Stimulated activated naive CD8-positive, alpha-beta T cell treated with anti-CD3 and anti-CD28 coated beads, Interleukin-15, Interleukin-2, amounts not matched to agents 100 U/mL and 50 U/mL, for 24 hours (primary cell): ENCODE data around the gene ADSS1.

ENCODE experiments used
- ATAC-seq: fragments of 150-1000 bp; cut with Tn5 transposase; one replicate; pipeline ENCODE4 v1.10.0; 2021
- DNase-seq: peaks from one replicate; pipeline ENCODE4 v3.0.0; 2021

The ADSS1 gene

GRCh38 chr14:104770851-104771272 lies 46.8 kb downstream of the ADSS1 start:
- ATAC-seq = no peak
- no peak for DNase-seq

- DNase-seq = no peak
- no peak for ATAC-seq
Observed at GRCh38 chr14:104771374-104771773, 47.3 kb downstream of the ADSS1 start.

GRCh38 chr14:104771918-104772706 lies 48.1 kb downstream of the ADSS1 start:
- DNase-seq (no peak), ATAC-seq (no peak)

GRCh38 chr14:104772707-104773504 lies 48.9 kb downstream of the ADSS1 start:
- no peak for ATAC-seq
- no peak for DNase-seq

GRCh38 chr14:104773505-104774452 lies 49.8 kb downstream of the ADSS1 start:
- ATAC-seq = no peak
- no peak for DNase-seq

- ATAC-seq = no peak
- DNase-seq = no peak
Observed at GRCh38 chr14:104774453-104775072, 50.5 kb downstream of the ADSS1 start.

- no peak for DNase-seq
- no peak for ATAC-seq
Observed at GRCh38 chr14:104775073-104775489, 51.1 kb downstream of the ADSS1 start.

- ATAC-seq (no peak), DNase-seq (no peak)
Observed at GRCh38 chr14:104776481-104776880, 52.5 kb downstream of the ADSS1 start.

- DNase-seq = no peak
- ATAC-seq = no peak
Observed at GRCh38 chr14:104776961-104777807, 53.2 kb downstream of the ADSS1 start.

GRCh38 chr14:104777808-104778249 lies 53.8 kb downstream of the ADSS1 start:
- ATAC-seq (no peak), DNase-seq (no peak)

GRCh38 chr14:104778694-104779331 lies 54.8 kb downstream of the ADSS1 start:
- no peak for ATAC-seq

GRCh38 chr14:104779776-104780512 lies 55.9 kb downstream of the ADSS1 start:
- ATAC-seq = no peak
- no peak for DNase-seq

More at GRCh38 chr14:104778694-104779331, 54.8 kb downstream of the ADSS1 start:
- no peak for DNase-seq

- ATAC-seq = no peak
- no peak for DNase-seq
Observed at GRCh38 chr14:104780513-104781030, 56.5 kb downstream of the ADSS1 start.

GRCh38 chr14:104781271-104782077 lies 57.4 kb downstream of the ADSS1 start:
- no peak for ATAC-seq

GRCh38 chr14:104782086-104782807 lies 58.2 kb downstream of the ADSS1 start:
- no peak for ATAC-seq
- DNase-seq = no peak

More at GRCh38 chr14:104781271-104782077, 57.4 kb downstream of the ADSS1 start:
- DNase-seq = no peak

- ATAC-seq (no peak), DNase-seq (no peak)
Observed at GRCh38 chr14:104782808-104783139, 58.7 kb downstream of the ADSS1 start.

- DNase-seq (no peak), ATAC-seq (no peak)
Observed at GRCh38 chr14:104783484-104784217, 59.6 kb downstream of the ADSS1 start.
